ENCODE data around the gene UST.

- TF ChIP-seq CTCF (IDR thresholded peaks at IDR 0.05; ENCODE audit: poor library complexity) (no peak), EZH2phosphoT487 (IDR thresholded peaks at IDR 0.05; ENCODE audit: low read depth, severe bottlenecking, unreplicated experiment) (no peak)
Observed at GRCh38 chr6:148703900-148704299, 42.9 kb upstream of the UST start.
